ENCODE data around the gene MARF1. TPM values are rescaled to one million over a fixed set of nuclear protein-coding genes. Genes with fewer than 3 reads are reported as not detected.
"Not testable (repeated sequence)": the region's sequence is repeated elsewhere in the genome, so short reads cannot be mapped to it uniquely, and the experiment has no call there.

Gene MARF1
- total RNA-seq, 1 experiment from 2014 or later = 71.6 TPM

GRCh38 chr16:15573274-15573895, 69.6 kb downstream of the MARF1 start:
- H3K27ac ChIP-seq (ENCODE audit: low read depth, low read length, poor library complexity, severe bottlenecking) = peak overlapping the region; percentile 52
- intact Hi-C loops (cut with micrococcal nuclease; ENCODE audit: unreplicated experiment) = no loop called here
- no peak overlapping the region for H3K4me3 ChIP-seq (ENCODE audit: low read depth, low read length, poor library complexity, severe bottlenecking)
- H3K36me3 ChIP-seq (ENCODE audit: insufficient read depth, low read length, poor library complexity, severe bottlenecking) = no peaks in the 10 kb centered on the region
- TSS peak; percentile 81 for BruUV-seq (replicated peaks)
- POLR2A ChIA-PET (ENCODE audit: low non-redundant PET) = no interaction called here
- no peak for DNase-seq (ENCODE audit: low spot score)
- TF ChIP-seq EZH2 (IDR thresholded peaks at IDR 0.05; ENCODE audit: borderline replicate concordance, low read depth, low read length, poor library complexity, severe bottlenecking) = no peak
- TF ChIP-seq, protein P1, sequence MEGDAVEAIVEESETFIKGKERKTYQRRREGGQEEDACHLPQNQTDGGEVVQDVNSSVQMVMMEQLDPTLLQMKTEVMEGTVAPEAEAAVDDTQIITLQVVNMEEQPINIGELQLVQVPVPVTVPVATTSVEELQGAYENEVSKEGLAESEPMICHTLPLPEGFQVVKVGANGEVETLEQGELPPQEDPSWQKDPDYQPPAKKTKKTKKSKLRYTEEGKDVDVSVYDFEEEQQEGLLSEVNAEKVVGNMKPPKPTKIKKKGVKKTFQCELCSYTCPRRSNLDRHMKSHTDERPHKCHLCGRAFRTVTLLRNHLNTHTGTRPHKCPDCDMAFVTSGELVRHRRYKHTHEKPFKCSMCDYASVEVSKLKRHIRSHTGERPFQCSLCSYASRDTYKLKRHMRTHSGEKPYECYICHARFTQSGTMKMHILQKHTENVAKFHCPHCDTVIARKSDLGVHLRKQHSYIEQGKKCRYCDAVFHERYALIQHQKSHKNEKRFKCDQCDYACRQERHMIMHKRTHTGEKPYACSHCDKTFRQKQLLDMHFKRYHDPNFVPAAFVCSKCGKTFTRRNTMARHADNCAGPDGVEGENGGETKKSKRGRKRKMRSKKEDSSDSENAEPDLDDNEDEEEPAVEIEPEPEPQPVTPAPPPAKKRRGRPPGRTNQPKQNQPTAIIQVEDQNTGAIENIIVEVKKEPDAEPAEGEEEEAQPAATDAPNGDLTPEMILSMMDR (conservative IDR thresholded peaks at IDR 0.05; ENCODE audit: low read depth, low read length) = no peak
- CTCF ChIA-PET = no interaction called here
- H3K27me3 ChIP-seq (replicated peaks; ENCODE audit: insufficient read depth, low read depth, low read length, poor library complexity) = no peaks in the 10 kb centered on the region
- H3K4me1 ChIP-seq (ENCODE audit: insufficient read depth, low read length, poor library complexity, severe bottlenecking) = peaks cover 20% of the 10 kb centered on the region
- H3K9me3 ChIP-seq (ENCODE audit: low read depth, low read length, poor library complexity, severe bottlenecking) = no peaks in the 10 kb centered on the region

GRCh38 chr16:15572329-15573001, 70.5 kb downstream of the MARF1 start:
- POLR2A ChIA-PET (ENCODE audit: low non-redundant PET) = no interaction called here
- no TSS peak for BruUV-seq (replicated peaks)

DNA sequence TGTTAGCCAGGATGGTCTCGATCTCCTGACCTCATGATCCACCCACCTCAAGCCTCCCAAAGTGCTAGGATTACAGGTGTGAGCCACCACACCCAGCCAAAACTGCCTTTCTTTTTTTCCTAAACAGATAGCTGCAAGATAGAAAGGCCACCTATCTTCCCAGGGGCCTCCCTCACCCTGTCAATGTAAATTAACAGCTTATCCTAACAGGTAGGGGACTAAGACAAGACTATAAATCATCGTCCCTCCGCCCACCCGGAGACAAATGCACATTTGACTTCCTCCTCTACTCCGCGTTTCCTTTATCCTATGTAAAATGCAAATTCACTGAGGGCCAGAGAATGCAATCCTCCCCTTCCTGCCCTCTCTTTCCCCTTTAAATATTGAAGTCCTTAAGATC, 71.4 kb downstream of the MARF1 start:
- Histone ChIP-seq H3K27me3 (replicated peaks; ENCODE audit: insufficient read depth, low read depth, low read length, poor library complexity) (no peaks in the 10 kb centered on the region), H3K4me3 (ENCODE audit: low read depth, low read length, poor library complexity, severe bottlenecking) (no peak overlapping the region), H3K27ac (ENCODE audit: low read depth, low read length, poor library complexity, severe bottlenecking) (peak overlapping the region; percentile 45), H3K9me3 (ENCODE audit: low read depth, low read length, poor library complexity, severe bottlenecking) (no peaks in the 10 kb centered on the region), H3K36me3 (ENCODE audit: insufficient read depth, low read length, poor library complexity, severe bottlenecking) (no peaks in the 10 kb centered on the region), H3K4me1 (ENCODE audit: insufficient read depth, low read length, poor library complexity, severe bottlenecking) (peaks cover 20% of the 10 kb centered on the region)
- intact Hi-C loops (cut with micrococcal nuclease; ENCODE audit: unreplicated experiment) = no loop called here
- BruUV-seq (replicated peaks) = no TSS peak
- CTCF ChIA-PET = no interaction called here
- TF ChIP-seq EZH2 (IDR thresholded peaks at IDR 0.05; ENCODE audit: borderline replicate concordance, low read depth, low read length, poor library complexity, severe bottlenecking) = no peak
- TF ChIP-seq, protein P1 (conservative IDR thresholded peaks at IDR 0.05; ENCODE audit: low read depth, low read length) = no peak
- DNase-seq (ENCODE audit: low spot score) = peak; percentile 37
- POLR2A ChIA-PET (ENCODE audit: low non-redundant PET) = no interaction called here

More at GRCh38 chr16:15572329-15573001, 70.5 kb downstream of the MARF1 start:
- H3K36me3 ChIP-seq (ENCODE audit: insufficient read depth, low read length, poor library complexity, severe bottlenecking) = no peaks in the 10 kb centered on the region
- peak overlapping the region; percentile 52 for H3K27ac ChIP-seq (ENCODE audit: low read depth, low read length, poor library complexity, severe bottlenecking)
- intact Hi-C loops (cut with micrococcal nuclease; ENCODE audit: unreplicated experiment) = no loop called here
- TF ChIP-seq, protein P1 (conservative IDR thresholded peaks at IDR 0.05; ENCODE audit: low read depth, low read length) = no peak
- no peak for TF ChIP-seq EZH2 (IDR thresholded peaks at IDR 0.05; ENCODE audit: borderline replicate concordance, low read depth, low read length, poor library complexity, severe bottlenecking)
- DNase-seq (ENCODE audit: low spot score) = peak; percentile 48
- CTCF ChIA-PET = no interaction called here
- H3K4me3 ChIP-seq (ENCODE audit: low read depth, low read length, poor library complexity, severe bottlenecking) = no peak overlapping the region
- no peaks in the 10 kb centered on the region for H3K9me3 ChIP-seq (ENCODE audit: low read depth, low read length, poor library complexity, severe bottlenecking)
- peaks cover 20% of the 10 kb centered on the region for H3K4me1 ChIP-seq (ENCODE audit: insufficient read depth, low read length, poor library complexity, severe bottlenecking)
- no peaks in the 10 kb centered on the region for H3K27me3 ChIP-seq (replicated peaks; ENCODE audit: insufficient read depth, low read depth, low read length, poor library complexity)

DNA sequence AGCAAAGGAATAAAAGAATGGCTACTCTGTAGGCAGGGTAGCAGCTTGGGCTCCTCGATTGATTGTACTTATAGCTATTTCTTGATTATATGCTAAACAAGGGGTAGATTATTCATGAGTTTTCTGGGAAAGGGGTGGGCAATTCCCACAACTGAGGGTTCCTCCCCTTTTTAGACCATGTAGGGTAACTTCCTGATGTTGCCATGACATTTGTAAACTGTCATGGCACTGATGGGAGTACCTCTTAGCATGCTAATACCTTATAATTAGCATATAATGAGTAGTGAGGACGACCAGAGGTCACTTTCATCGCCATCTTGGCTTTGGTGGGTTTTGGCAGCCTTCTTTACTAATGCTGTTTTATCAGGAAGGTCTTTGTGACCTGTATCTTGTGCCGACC, 72.3 kb downstream of the MARF1 start:
- H3K27ac ChIP-seq (ENCODE audit: low read depth, low read length, poor library complexity, severe bottlenecking); CTCF ChIA-PET; DNase-seq (ENCODE audit: low spot score); intact Hi-C loops (cut with micrococcal nuclease; ENCODE audit: unreplicated experiment); H3K36me3 ChIP-seq (ENCODE audit: insufficient read depth, low read length, poor library complexity, severe bottlenecking); H3K4me3 ChIP-seq (ENCODE audit: low read depth, low read length, poor library complexity, severe bottlenecking); POLR2A ChIA-PET (ENCODE audit: low non-redundant PET); H3K9me3 ChIP-seq (ENCODE audit: low read depth, low read length, poor library complexity, severe bottlenecking); BruUV-seq (replicated peaks); H3K27me3 ChIP-seq (replicated peaks; ENCODE audit: insufficient read depth, low read depth, low read length, poor library complexity): not testable (repeated sequence)
- H3K4me1 ChIP-seq (ENCODE audit: insufficient read depth, low read length, poor library complexity, severe bottlenecking) = peaks cover 20% of the 10 kb centered on the region
